Measurements from ENCODE around the gene SELENON.

The SELENON gene

DNA sequence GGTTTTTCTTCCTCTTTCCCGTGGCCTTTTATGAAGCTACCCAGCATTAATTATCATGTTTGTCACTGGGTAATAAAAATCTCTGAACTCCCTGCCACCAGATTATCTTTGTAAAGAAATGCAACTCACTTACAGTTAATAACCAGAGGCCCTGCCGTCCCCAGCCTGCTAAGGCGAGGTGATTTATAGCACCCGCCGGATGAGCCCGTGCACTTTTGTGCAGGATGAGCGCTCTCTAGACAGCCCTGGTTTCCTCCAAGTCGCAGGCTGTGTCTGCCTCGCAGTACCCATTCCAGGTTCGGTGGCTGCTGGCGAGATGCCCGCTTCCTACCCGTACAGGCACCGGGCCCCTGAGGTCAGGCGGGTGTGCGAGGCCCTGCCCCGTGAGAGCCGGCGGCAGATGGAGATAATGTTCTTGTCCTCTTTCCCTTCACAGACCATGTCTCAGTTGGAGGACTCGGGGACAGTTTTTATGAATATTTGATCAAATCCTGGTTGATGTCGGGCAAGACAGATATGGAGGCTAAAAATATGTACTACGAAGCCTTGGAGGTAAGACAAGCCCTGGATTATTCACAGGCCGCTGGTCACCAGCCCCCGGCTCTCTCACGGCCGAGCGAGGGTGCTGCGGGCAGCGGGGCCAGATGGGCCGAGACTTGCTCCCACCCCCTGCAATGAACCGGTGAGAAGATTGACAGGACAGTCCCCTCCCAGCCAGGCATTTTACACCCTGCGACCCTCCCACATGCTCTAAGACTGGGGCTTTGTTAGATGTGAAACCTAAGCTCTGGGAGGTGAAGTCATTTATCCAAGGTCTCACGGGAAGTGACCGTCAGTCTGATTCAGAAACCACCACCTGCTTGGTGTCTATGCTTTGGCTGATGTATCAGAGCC lies 28.5 kb upstream of the SELENON start:
- no peak for DNase-seq (ENCODE audit: low read depth)
- H3K4me3 ChIP-seq (ENCODE audit: low read depth, low read length): no peak overlapping the region
- TF ChIP-seq, protein P1, sequence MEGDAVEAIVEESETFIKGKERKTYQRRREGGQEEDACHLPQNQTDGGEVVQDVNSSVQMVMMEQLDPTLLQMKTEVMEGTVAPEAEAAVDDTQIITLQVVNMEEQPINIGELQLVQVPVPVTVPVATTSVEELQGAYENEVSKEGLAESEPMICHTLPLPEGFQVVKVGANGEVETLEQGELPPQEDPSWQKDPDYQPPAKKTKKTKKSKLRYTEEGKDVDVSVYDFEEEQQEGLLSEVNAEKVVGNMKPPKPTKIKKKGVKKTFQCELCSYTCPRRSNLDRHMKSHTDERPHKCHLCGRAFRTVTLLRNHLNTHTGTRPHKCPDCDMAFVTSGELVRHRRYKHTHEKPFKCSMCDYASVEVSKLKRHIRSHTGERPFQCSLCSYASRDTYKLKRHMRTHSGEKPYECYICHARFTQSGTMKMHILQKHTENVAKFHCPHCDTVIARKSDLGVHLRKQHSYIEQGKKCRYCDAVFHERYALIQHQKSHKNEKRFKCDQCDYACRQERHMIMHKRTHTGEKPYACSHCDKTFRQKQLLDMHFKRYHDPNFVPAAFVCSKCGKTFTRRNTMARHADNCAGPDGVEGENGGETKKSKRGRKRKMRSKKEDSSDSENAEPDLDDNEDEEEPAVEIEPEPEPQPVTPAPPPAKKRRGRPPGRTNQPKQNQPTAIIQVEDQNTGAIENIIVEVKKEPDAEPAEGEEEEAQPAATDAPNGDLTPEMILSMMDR (IDR thresholded peaks at IDR 0.05; ENCODE audit: low read depth, low read length, missing control alignments): no peak

DNA sequence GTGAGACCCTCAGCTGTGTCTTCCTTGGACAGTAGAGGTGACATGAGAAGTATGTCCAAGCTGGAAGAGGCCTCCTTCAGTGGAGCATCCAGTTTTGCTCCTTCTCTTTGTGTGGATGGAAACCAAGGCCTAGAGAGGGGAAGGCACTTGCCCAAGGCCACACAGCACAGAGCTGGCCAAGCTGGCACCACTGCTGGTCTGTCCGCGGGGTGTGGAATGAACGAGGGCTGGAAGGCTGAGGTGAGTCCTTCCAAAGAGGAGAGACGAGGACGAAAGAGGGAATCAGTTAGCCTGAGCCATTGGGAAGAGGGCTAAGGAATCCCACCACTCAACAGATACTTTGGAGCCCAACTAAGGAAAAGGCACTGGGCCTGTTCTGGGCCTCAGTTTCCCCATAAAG lies 27.8 kb upstream of the SELENON start:
- TF ChIP-seq, protein P1 (IDR thresholded peaks at IDR 0.05; ENCODE audit: low read depth, low read length, missing control alignments): no peak
- no peak overlapping the region for H3K4me3 ChIP-seq (ENCODE audit: low read depth, low read length)
- no peak for DNase-seq (ENCODE audit: low read depth)

DNA sequence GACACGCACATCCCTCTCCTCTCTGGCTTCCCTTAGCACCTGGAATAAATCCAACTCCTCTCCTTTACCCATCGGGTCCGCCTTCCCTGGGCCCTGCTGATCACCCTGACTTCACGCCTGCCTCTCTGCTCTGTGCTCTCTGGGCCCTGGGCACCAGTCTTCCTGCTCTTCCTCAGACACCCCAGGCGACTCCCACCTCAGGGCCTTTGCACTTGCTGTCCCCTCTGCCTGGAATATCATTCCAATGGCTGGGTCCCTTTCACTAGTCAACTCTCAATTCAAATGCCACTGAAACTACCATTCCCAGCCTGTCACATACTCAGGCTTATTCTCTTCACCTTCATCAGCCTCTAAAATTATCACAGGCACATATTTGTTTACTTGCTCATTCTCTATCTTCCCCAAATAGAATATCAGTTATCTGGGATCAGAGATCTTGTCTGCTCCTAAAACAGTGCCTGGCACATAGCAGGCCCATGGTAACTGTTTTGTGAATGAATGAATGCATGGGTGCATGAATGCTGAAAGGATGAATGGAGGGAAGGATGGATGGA lies 27.2 kb upstream of the SELENON start:
- H3K4me3 ChIP-seq (ENCODE audit: low read depth, low read length): no peak overlapping the region
- DNase-seq (ENCODE audit: low read depth): no peak
- TF ChIP-seq, protein P1 (IDR thresholded peaks at IDR 0.05; ENCODE audit: low read depth, low read length, missing control alignments): no peak

DNA sequence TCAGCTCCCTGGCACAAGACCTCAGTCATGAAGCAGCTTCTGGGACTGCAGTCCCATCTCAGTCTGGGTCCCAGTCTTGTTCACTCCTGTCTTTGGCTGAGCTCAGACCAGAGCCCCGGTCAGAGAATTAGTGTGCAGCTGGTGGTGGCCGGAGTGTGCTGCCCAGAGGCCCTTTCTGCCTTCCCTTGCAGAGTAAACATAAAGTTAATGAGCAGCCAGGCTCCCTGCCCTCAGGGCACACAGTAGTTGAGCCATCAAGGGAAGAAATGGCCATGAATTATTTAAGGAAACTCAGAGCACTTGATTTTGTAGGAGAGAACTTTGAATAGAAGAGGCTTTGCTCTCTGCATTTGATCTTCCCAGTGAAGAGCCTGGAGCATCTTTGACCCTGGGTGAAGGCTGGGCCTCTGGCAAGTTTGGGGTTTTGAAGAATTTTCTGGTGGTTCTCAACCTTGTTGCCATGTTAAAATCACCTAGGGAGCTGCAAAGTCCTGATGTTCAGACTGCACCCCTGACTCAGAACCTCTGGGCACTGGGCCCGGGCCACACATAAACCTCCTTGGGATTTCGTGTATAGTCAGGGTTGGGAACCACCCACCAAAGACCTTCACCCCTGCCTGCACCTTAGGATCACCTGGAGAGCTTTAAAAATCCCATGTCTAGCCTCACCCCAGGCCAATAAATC lies 26.4 kb upstream of the SELENON start:
- TF ChIP-seq, protein P1 (IDR thresholded peaks at IDR 0.05; ENCODE audit: low read depth, low read length, missing control alignments): no peak
- DNase-seq (ENCODE audit: low read depth): no peak
- H3K4me3 ChIP-seq (ENCODE audit: low read depth, low read length): no peak overlapping the region

DNA sequence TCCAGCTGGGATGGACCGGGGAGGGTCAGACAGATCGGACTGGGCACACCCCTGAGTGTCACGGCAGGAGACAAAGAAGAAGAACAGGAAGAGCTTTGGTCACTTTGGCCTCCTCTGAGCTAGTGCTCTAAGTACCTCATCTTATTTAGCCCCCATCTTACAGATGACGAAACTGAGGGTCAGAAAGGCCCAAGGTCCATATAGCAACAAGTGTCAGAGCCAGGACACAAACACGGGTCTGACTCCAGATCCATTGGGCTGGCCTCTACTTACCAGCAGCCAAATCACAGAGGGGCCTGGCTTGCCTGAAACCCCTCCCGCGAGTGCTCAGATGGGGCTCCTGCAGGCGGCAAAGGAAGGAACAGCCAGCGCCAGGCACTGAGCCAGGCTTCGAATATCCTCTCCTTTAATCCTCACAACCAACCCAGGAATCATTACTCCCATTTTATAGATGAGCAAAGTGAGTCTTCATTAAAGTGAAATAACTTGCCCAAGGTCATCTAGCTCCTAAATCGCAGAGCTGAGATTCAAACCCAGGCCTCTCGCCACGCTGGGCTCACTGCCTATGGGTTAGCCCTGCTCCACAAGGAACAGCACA lies 25.7 kb upstream of the SELENON start:
- DNase-seq (ENCODE audit: low read depth): no peak
- TF ChIP-seq, protein P1 (IDR thresholded peaks at IDR 0.05; ENCODE audit: low read depth, low read length, missing control alignments): no peak
- H3K4me3 ChIP-seq (ENCODE audit: low read depth, low read length): no peak overlapping the region

DNA sequence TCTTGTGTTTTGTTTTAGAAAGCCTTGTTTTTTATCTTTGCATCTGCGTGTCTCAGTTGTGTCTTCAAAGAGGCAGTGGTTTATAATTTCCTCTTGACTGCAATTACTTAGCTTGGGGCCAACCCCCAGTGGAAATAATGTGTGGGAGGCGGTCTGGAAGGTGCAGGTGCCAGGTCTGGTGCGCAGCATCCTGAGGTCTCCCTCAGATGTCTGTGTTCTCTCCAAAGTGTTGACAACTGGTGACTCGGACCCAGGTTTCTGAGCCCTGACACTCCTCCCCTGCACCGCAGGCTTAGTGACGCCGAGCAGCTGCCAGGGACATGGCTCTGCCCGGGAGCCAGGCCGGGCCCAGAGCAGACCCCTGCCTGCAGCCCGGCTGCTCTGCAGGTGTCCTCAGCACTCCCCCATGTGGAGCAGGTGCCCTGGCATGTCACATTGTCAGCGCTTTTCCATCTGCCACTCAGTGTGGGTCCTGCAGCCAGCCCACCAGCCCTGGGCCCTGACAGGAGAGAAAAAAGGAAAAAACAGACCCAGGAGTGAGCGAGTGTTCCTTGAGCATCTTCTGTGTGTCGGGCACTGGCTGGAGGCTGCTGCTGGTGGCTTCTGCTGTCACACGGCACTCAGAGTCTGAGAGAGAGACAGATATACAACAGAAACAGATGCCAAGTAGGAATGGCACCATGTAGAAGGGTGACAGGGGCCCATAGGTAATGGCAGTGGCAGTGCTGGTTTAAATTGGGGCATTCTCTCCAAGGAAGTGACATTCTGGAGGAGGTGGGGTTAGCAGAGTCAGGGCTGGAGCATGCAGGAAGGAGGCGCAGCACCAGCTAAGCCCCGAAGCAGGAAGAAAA lies 24.8 kb upstream of the SELENON start:
- no peak overlapping the region for H3K4me3 ChIP-seq (ENCODE audit: low read depth, low read length)
- peak; percentile 18 for DNase-seq (ENCODE audit: low read depth)
- TF ChIP-seq, protein P1 (IDR thresholded peaks at IDR 0.05; ENCODE audit: low read depth, low read length, missing control alignments): no peak
